NCI-H2081 treated with DMSO at 0.1 percent for 48 hours (cell line): ENCODE measurements around the gene TMEM37.

Experiments
- DNase-seq: peaks from one replicate; lab custom pipeline; 2025; lab: John Stamatoyannopoulos, UW

The TMEM37 gene

DNA sequence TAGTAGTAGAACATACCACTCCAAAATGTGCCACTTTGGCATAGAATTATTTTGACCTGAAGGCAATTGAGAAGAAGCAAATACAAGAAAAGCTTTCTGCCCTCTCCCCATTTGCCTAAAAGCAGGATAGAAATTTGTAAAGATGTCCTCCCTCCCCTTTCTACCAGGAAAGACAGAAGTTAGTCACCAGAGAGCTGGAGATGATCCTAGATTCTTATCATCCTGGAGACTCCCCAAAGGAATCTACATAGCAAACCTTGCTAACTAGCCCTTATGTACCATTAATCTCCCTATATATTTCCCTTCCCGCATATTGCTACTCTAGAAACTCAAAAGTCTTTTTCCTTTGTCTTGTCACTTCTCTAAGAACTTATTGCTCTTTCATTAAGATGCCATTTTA is 12.6 kb upstream of the TMEM37 start:
- DNase-seq, result no peak

DNA sequence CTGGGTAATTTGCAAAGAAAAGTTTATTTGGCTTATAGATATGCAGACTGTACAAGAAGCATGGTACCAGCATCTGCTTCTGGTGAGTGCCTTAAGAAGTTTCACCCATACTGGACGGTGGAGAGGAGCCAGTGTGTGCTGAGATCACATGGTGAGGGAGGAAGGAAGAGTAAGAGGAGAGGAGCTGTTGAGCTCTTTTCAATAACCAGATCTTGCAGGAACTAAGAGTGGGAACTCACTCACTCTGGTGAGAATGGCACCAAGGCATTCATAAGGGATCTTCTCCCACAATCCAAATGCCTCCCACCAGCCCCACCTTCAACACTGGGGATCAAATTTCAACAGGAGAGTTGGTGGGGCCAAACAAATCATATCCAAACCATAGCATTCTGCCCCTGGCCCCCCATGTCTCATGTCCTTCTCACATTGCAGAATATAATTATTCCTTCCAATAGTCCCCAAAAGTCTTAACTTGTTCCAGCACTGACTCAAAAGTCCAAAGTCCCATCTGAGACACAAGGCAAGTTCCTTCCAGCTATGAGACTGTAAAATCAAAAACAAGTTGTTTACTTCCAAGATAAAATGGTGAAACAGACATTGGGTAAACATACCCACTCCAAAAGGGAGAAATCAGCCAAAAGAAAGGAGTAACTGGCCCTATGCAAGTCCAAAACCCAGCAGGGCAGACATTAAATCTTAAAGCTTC is 11.7 kb upstream of the TMEM37 start:
- no peak for DNase-seq

DNA sequence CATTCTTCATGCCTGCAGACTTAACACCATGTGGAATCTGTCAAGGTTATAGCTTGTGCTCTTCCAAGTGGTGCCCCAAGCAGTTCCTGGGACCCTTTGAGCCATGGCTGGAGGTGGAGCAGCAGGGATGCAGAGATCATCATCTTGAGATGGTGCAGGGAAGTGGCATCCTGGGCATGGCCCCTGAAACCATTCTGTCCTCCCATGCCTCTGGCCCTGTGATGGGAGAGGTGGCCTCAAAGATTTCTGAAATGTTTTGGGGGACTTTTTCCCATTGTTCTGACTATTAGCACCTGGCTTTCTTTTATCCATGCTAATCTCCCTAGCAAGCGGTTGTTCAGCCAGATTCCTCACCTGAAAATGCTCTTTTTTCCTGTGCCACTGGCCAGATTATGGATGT is 10.3 kb upstream of the TMEM37 start:
- DNase-seq, result no peak

DNA sequence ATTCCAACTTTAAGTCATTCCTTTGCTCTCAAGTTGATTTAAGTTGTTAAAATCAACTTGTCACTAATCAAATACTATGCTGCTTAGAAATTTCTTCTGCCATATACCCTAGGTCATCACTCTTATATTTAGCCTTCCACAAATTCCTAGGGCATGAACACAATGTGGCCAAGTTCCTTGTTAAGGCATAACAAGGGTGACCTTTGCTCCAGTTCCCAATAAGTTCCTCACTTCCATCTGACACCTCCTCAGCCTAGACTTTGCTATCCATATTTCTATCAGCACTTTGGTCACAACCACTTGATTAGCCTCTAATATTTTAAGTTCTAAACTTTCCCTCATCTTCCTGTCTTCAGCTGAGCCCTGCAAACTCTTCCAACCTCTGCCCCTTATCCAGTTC is 9.9 kb upstream of the TMEM37 start:
- no peak for DNase-seq

DNA sequence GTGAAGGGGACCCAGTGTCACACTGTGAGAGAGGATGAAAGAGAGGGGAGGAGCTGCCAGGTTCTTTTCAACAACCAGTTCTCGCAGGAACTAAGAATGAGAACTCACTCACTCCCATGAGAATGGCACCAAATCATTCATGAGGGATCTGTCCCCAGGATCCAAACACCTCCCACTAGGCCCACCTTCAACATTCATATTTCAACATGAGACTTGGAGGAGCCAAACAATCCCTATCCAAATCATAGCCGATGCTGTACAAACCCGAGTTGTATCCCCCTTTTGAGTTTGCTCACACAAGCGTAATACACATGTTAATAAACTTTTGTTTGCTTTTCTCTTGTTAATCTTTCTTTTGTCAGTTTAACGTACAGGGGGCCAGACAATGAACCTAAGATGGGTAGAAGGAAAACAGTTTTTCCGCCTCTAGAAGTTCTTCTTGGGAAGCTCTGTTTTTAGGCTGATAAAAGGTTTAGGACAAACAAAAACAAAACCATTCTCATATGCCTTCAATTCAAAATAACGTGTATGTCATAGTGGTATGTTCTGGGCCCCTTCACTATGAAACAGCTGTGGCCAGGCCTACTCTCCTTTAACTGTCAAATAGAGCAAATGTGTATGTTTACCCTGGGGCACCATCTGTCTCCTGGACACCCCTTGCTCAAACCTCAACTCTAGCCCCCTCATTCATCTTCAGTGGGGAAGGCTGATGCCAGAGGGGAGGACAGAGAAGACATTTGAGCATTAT is 9.1 kb upstream of the TMEM37 start:
- DNase-seq, result no peak

DNA sequence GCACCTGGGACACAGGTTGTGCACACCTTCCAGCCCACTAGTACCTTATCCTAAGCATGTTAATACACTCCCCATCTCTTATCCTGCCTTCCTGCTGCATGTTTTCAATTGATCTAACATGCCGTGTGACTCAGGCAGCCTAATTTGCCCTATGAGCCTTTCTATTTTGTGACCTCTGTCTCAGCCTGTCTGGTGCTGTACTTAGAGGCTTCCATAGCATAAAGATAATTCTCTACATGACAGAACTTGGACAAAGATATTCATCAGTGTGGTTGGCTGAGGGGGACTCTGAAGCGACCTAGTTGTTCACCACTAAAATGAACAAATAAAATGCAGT is 8.6 kb upstream of the TMEM37 start:
- DNase-seq, result no peak

DNA sequence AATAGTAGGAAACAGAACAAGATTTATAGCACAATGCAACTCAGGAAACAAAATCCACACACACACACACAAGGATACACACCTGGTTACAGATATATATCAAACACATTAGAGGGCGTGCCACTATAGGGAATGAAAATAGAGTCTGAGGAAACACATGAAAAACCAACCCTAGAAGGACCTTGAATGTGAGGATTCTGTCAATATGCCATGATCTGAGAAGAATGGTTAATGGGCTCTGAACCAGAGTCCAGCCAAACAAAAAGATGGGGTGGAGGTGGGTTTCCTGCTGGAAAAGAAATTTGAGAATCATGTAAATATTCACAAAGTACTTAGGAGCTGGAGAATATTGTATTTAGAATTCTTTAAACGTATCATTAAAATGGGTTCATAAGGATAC is 7.8 kb upstream of the TMEM37 start:
- DNase-seq, result no peak

DNA sequence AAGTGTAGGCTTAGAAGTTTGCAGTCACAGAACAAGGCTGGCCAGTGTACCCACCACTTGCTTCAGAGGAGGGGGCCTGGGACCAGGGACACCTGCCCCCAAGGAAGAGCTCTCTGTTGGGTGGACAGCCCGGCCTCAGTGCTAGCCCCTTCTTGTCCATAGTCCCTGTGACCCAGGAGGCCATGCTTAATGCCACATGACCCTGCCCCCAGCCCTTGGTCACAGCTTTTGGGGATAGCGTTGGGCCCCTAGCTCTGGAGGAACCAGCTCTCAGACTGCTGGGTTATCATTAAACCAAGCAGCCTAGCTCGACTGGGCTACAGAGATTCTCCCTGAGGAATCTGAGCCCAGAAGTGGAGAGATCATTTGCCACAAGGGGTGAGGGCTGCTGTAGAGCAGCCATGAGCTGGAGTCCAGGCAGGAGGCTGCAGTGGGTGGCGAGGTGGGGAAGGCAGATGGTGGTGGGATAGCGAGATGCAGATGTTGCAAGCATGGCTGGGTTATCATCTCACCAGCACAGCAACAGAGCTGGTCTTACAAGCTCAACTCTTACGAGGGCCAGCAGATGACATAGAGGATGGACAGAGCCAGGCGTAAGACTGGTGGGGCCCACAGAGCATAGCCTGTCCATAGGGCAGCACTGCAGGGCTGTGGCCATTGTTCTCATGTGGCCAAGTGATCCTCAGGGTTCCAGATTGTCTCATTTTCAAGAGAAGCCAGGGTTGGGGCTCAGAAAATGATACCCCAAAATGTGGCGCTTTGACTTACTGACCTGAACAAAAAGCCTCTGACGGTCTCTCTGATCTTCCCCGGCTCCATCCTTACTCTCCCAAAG is 7.2 kb upstream of the TMEM37 start:
- no peak for DNase-seq

DNA sequence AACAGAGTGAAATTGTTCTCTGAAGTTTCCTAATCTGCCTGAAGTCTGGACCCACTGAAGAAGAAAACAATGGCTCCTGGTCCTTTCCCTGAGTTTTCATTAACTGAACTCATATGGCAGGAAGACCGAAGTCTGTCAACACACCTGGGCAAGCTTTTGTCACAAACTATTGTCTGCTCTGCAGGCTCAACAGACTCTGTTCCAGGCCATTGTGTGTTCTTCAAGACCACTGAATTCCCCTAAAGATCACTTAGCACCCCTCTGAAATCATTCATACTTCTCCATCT is 6.6 kb upstream of the TMEM37 start:
- no peak for DNase-seq

DNA sequence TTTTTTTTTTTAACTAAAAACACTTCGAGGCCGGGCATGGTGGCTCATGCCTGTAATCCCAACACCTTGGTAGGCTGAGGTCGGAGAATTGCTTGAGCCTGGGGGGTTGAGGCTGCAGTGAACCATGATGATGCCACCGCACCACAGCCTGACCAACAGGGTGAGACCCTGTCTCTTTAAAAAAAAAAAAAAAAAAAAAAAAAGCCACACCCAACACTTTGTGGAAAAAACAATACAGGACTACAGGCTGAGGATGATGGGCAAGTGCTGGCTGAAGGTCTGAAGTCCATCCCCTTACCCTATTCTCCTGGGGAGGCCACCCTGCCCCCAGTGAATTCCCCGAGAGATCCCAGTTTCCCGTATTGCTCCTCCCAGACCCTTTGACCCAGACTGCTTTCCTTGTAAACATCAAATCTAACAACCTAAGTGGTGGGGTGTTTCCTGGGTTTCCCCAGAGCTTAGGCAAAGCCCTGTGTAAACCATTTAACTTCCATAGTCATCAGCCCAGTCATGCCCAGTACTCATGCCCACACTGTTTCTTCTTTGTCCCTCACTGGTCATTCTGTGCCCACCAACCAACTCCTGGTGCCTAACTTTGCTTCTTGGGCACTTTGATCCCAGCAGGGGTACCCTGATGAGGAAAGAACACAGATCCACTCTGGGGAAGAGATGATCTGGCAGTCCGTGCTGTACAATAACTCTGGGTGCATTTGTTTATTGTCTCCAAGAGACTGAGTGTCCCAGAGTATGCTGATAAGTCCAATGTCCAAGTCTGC is 5.8 kb upstream of the TMEM37 start:
- DNase-seq, result no peak

DNA sequence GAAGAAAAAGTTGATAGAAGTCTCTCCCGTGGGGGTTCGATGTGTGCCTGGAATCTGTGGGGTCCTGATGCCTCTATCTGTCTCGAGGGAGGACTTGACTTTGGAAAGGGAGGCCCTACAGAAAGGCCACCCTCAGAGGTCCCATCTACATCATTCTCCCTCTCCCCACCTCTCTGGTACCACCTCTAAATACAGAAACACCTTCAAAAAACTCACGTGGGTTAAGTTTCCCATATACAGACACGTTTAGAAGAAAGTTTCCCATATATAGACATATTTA is 5.3 kb upstream of the TMEM37 start:
- DNase-seq, result no peak

DNA sequence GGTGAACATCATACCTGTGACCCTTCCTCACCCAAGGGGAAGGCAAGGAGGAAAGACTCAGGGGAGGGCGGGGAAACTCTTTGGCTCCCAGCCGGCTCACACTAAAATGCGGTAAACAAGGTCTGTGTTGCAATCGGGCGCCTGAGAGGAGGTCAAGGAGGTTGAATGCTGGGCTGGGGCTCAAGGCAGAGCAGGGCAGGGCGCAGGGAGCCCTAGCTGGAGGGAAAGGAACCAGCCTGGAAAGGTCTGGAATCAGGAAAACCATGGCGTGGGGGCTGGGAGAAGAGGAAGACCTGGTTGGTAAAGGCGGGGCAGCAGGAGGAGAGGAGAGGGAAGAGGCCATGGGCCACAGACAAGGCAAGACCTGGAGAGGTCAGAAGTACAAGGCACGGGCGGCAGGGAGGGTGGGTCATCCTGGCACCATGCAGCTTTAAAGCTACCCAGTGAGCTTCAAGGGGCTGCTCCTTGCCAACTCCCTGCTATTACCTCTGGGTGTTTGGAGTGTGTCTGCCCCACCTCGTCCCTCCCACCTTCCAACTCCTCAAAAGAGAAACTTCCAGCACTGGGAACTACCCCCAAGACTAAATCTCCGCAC is 4.8 kb upstream of the TMEM37 start:
- no peak for DNase-seq

DNA sequence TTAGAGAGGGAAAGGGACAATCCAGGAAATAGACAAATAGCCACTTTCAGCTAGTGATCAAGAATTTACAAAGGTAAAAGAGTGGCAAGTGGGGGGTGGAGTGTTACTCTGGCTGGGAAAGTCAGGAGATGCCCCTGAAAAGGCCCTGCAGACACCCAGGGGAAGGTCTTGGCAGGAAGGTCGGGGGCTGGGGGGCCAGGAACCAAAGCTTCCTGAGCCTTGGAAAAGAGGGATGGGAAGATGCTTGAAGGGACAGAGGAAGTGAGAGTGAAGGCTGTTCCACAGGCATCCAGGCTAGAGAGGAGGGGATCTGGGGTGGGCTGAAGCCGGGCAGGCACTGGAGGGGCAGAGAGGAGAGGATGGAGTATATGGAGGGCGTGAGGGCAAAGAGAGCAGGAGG is 3.9 kb upstream of the TMEM37 start:
- no peak for DNase-seq

DNA sequence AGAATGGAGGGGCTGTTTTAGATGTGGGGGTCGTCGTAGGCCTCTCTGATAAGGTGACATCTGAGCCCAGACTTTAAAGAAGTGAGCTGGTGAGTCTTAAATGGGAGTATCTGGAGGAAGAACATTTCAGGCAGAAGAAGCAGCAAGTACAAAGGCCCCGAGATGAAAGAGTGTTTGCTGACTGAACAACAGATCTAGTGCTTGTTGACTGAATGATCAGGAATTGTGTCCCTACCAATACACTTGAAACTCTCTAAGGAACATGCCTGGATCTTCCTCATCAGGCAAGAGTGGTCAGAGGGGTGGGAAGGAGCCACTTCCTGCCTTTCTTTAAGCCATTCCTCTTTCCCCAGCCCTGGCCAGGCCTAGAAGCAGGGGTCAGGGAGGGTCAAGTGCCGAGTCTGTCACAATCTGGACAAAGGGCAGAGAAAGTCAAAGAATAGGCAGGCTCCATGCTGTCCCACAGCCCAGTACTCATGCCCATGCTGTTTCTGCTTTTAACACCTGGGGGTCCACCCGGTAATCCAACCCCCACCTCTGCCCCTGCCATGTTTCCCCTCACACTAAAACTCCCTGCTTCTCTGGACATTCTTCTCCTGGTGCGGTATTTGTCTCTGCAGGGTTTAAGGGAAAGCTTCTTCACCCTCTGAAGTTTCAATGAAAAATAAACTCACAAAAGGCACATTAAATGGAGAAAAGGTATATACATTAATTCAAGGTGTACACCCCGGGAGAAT is 3.0 kb upstream of the TMEM37 start:
- DNase-seq, result no peak

DNA sequence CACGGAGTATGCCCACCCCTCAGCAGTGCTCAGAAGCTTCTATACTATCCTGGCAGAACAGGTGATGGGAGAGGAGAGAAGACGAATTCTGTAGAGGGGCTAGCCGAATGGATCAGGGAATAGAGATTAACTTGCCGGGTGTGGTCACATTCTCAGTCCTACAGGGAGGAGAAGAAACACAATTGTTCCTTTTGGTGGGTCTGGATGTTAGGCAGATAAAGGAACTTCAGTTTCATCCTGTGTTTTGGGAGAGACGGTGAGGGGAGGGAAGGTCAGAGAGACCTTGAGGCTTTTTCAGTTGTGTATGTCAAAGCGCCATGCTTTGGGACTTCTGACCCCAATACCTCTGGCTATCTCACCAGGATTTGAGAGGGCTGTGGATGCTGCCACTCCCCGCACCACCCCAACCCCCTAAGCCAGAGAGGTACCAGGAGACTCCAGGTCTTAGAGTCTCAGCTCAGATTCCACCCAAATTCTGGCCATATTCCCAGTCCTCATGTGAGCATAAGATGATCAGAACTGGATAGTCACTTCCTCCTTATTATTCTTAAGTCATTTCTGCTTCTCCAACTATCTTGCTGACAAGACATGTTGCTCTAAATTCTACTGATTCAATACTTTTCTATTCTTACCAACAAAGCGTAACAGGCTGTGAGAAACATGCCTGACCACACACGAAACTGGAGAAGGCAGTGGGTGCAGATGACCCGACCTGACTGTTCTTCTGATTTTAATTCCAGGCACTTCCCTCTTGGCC is 2.3 kb upstream of the TMEM37 start:
- no peak for DNase-seq

DNA sequence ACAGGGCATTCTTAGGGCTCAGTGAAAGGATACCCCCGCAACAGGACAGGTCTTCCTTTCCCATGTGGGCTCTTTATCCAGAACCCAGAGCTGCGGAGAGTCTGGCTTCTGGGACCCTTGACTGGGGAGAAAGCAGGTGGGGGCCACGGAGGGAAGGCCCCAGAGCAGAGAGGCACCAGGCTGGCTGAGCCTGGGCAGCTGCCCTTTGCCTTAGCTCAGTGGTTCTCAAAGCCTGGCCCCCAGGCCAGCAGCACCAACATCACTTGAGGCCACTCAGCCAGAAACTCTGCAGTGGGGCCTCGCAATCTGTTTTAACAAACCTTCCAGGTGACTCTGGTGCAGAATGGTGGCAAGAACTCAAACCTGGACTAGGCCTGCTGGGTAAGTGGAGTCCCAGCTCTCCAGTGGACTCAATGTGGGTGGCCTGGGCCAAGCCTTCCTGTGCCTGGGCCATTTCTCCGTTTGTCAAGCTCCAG is 1.6 kb upstream of the TMEM37 start:
- DNase-seq, result no peak

DNA sequence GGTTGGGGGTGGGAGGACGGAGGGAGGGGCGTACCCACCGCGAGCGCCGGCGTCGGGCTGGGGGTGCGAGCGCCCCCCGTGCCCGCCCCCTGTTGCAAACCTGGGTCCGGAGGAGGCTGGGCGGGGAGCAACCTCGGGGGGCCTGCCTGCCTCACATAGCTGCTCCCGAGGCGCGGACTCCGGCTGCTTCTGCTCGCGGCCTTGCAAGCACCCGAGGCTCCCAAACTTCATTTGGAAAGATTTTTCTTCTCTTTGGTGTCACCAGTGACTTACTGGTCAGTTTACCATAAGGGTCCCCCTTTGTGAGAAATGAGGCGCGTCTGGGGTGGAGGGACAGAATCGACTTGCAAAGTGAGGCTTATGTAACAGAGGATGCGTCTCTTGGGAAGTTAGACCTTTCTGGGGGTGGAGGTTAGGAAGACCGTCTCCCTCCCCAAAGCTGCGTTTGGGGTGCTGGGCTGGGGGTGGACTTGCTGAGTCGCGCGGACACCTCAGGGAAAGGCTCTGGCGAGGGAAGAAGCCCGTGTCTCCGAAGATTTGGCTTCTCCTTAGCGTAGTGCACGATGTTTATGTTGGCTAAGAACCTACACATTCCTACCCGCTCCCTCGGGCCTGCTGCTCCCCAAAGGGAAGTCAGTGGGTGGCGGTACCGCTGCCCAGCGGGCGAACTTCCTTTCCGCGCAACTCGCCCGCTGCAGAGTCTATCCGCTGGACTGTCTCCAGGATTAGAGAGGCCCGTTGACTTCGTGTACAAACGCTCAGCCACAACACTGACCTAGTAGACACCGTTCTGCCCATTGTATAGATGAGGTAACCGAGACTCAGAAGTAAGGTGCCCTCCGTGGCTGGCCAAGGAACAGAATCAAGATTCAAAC is 559 bp downstream of the TMEM37 start:
- no peak for DNase-seq

DNA sequence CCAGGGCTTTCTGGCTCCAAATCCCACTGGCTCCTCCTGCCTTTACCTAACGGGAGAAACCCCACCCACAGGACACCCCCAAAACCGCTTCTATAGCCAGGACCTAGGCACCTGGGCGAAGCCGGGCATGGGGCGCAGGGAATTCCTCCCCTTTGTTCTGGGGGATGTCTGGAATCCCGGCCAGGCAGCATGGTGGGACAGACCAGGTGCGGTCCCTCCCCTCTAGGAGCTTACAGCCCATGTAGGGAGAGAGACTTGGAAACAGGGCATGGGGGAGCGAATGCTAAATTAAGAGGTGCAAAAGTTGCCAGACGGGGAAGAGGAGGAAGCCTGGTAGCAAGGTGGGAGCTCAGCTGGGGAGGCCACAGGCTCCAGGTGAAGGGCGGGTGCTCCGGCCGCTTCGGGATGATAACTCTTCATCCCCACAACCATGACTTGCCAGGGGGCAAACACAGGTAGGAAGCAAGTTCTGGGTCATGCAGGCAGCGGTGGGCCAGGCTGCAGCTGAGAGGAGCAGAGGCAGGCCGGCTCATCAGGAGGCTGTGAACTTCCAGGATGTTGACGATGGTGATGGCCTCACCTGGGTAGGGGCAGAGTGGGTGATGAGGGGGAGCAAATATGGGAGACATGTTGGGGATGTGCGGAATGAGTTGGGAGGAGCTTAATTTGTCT is 1.3 kb downstream of the TMEM37 start:
- no peak for DNase-seq

DNA sequence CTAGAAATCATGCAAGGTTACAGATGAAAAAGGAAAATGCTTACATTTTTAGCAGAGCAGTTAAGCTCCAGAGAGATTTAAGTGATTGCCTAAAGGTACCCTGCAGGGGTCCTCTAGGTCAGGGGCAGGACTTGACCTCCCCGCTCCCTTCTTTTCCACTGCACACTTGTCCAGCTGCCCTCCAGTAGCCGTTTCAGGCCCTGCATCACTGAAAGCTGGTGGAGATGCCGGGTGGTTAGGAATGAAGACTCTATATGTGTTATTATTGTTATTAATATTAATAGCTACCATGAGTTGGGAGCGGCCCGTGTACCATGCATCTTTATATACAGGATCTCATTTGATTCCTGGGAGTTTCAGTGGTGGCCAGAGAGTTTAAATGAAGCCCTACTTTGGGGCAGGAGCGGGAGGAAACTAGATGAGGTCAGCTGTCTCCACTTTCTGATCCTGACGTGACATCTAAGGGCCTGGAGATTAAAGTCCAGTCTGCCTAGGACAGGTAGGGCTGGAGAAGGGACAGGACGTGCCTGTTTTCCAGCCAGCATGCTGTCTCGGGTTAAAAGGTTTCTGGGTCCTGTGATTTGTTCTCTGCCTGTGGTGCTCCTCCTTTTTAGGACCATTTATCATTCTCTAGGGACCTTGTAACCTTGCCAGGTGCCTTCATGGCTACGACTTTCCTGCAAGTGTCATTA is 2.1 kb downstream of the TMEM37 start:
- DNase-seq, result no peak
